Stimulated activated CD4-positive, alpha-beta T cell treated with anti-CD3 and anti-CD28 coated beads, TNF-alpha, amount 100 ng/mL, for 48 hours (primary cell): ENCODE data around the gene SHISA5.

Experiments
- DNase-seq, 3 donors: peaks; one replicate each; pipeline ENCODE4 v3.0.0-alpha.2; 2020; ENCODE audit warnings: low read depth in 3 of 3

SHISA5 gene

GRCh38 chr3:48431224-48432029 lies 72.5 kb downstream of the SHISA5 start:
- no peak for DNase-seq

GRCh38 chr3:48430708-48431101 lies 73.3 kb downstream of the SHISA5 start:
- DNase-seq, result no peak

- DNase-seq, result no peak
Observed at GRCh38 chr3:48429960-48430707, 73.8 kb downstream of the SHISA5 start, which contains the start of gene PLXNB1. Gene PLXNB1 (minus strand): TSS chr3:48430086. CDS start chr3:48424611, 5,475 bp downstream.

- DNase-seq, result peak in 1 of 3 donors; percentile 40
Observed at GRCh38 chr3:48429317-48429959, 74.5 kb downstream of the SHISA5 start.

GRCh38 chr3:48428572-48429316 lies 75.2 kb downstream of the SHISA5 start:
- DNase-seq, result no peak

- DNase-seq, result no peak
Observed at GRCh38 chr3:48428088-48428571, 75.8 kb downstream of the SHISA5 start.

GRCh38 chr3:48427630-48427962 lies 76.4 kb downstream of the SHISA5 start:
- no peak for DNase-seq

GRCh38 chr3:48426944-48427629 lies 76.9 kb downstream of the SHISA5 start:
- no peak for DNase-seq

- no peak for DNase-seq
Observed at GRCh38 chr3:48426401-48426909, 77.5 kb downstream of the SHISA5 start.

- no peak for DNase-seq
Observed at GRCh38 chr3:48425281-48425812, 78.6 kb downstream of the SHISA5 start.

- DNase-seq, result no peak
Observed at GRCh38 chr3:48423883-48424695, 79.9 kb downstream of the SHISA5 start.

GRCh38 chr3:48423241-48423882 lies 80.6 kb downstream of the SHISA5 start:
- DNase-seq, result no peak

- DNase-seq, result no peak
Observed at GRCh38 chr3:48422681-48423080, 81.3 kb downstream of the SHISA5 start.

- no peak for DNase-seq
Observed at GRCh38 chr3:48422272-48422671, 81.7 kb downstream of the SHISA5 start.

- DNase-seq, result no peak
Observed at GRCh38 chr3:48420561-48420960, 83.4 kb downstream of the SHISA5 start.

- no peak for DNase-seq
Observed at GRCh38 chr3:48419597-48419996, 84.4 kb downstream of the SHISA5 start.

GRCh38 chr3:48419149-48419548 lies 84.8 kb downstream of the SHISA5 start:
- DNase-seq, result no peak

GRCh38 chr3:48418651-48419050 lies 85.3 kb downstream of the SHISA5 start:
- no peak for DNase-seq

- no peak for DNase-seq
Observed at GRCh38 chr3:48418140-48418539, 85.8 kb downstream of the SHISA5 start.
